ENCODE data around the gene LMNB1. TPM values are rescaled to one million over a fixed set of nuclear protein-coding genes. Genes with fewer than 3 reads are reported as not detected.

LMNB1 gene
- total and polyA plus RNA-seq, 4 donors: 1.1 to 8.9 (median 4.1) TPM

GRCh38 chr5:126878634-126879033 is 101.7 kb downstream of the LMNB1 start:
- Histone ChIP-seq H3K4me1 (ENCODE audit: control insufficient read depth in 1 of 2, insufficient read depth in 2 of 2, low read length in 2 of 2) (no peaks in the 10 kb centered on the region), H3K4me3 (ENCODE audit: low read length in 2 of 2) (no peak overlapping the region), H3K9me3 (ENCODE audit: control insufficient read depth, low read length) (no peaks in the 10 kb centered on the region), H3K36me3 (ENCODE audit: control insufficient read depth in 1 of 2, insufficient read depth in 2 of 2, low read length in 1 of 2) (no peaks in the 10 kb centered on the region), H3K27ac (ENCODE audit: low read depth in 1 of 2, low read length in 2 of 2) (no peak overlapping the region), H3K27me3 (ENCODE audit: control insufficient read depth in 1 of 2, insufficient read depth in 2 of 2, low read length in 1 of 2) (no peaks in the 10 kb centered on the region)
- ATAC-seq (ENCODE audit: low FRiP score): no peak
- WGBS, 2 donors: 97 to 98% methylated on average over 4 of the region's 4 CpGs
- intact Hi-C loops (cut with DNase I): no loop called here
- no peak for DNase-seq

DNA sequence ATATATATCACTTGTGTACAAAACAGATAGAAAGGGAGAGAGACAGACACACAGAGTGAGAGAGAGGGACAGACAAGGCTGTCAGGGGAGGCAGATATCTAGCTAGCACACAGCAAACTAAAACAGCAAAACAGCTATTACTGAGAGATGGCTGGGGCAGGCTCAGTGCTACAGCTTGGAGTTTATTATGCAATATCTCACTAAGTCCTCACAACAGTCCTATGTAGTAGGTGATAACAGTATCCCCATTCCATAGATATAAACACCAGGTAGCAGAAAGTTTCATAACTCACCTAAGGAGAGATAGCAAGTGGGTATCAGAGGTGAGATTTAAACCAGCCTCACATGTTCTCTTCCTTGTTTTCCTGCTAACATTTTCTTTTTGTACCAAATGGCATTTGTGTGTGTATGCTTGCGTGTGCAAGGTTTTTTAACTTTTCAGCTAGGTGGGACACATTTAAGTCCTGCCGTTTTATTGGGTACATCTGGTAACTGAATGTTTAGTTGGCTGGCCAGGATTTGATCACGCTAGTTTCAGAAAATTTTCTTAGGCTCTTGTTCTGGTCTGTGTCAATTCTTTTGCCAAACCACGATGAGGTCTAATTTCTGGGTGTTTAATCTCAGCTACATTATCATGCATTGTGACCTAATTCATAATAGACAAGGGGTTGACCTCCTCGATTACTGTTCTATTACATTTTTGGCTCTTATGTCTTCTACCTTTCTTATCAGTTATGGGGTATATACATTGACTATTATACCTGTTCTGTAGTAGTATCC is 105.1 kb downstream of the LMNB1 start:
- H3K27ac ChIP-seq (ENCODE audit: low read depth in 1 of 2, low read length in 2 of 2): no peak overlapping the region
- intact Hi-C loops (cut with DNase I): no loop called here
- no peaks in the 10 kb centered on the region for H3K27me3 ChIP-seq (ENCODE audit: control insufficient read depth in 1 of 2, insufficient read depth in 2 of 2, low read length in 1 of 2)
- no peaks in the 10 kb centered on the region for H3K4me1 ChIP-seq (ENCODE audit: control insufficient read depth in 1 of 2, insufficient read depth in 2 of 2, low read length in 2 of 2)
- H3K4me3 ChIP-seq (ENCODE audit: low read length in 2 of 2): no peak overlapping the region
- WGBS, 2 donors: 94 to 96% methylated on average over 5 of the region's 5 CpGs
- ATAC-seq (ENCODE audit: low FRiP score) (no peak), DNase-seq (no peak)
- no peaks in the 10 kb centered on the region for H3K36me3 ChIP-seq (ENCODE audit: control insufficient read depth in 1 of 2, insufficient read depth in 2 of 2, low read length in 1 of 2)
- H3K9me3 ChIP-seq (ENCODE audit: control insufficient read depth, low read length): no peaks in the 10 kb centered on the region

- Histone ChIP-seq H3K27me3 (ENCODE audit: control insufficient read depth in 1 of 2, insufficient read depth in 2 of 2, low read length in 1 of 2) (no peaks in the 10 kb centered on the region), H3K27ac (ENCODE audit: low read depth in 1 of 2, low read length in 2 of 2) (no peak overlapping the region), H3K4me3 (ENCODE audit: low read length in 2 of 2) (no peak overlapping the region), H3K4me1 (ENCODE audit: control insufficient read depth in 1 of 2, insufficient read depth in 2 of 2, low read length in 2 of 2) (no peaks in the 10 kb centered on the region), H3K36me3 (ENCODE audit: control insufficient read depth in 1 of 2, insufficient read depth in 2 of 2, low read length in 1 of 2) (no peaks in the 10 kb centered on the region), H3K9me3 (ENCODE audit: control insufficient read depth, low read length) (no peaks in the 10 kb centered on the region)
- WGBS, 2 donors: 72 to 81% methylated on average over 2 of the region's 2 CpGs
- ATAC-seq (ENCODE audit: low FRiP score): no peak
- DNase-seq: no peak
- intact Hi-C loops (cut with DNase I): no loop called here
Measured at GRCh38 chr5:126883564-126884245, 106.8 kb downstream of the LMNB1 start.

DNA sequence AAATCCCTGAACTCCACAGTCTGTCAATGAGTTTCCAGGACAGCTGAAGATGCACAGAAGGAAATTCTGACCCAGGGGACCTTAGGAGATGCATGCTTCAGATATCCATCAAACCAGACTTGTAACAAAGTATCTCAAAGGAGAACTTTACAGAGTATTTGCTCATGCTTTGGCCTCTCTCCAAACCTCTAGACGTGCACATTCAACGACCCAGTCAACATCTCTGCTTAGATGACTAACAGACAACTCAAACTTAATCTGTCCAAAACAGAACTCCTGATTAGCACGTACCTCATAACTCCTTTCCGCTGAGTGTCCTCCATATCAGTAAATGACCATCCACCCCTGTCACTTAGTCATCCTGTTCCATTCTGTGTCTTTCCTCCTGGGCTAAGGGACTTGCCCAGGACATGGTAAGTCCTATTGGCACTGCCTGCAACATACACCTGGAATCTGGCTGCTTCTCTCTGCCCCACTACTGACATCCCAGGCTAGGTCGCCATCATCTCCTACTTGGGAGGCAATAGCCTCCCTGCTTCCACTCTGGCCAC is 107.4 kb downstream of the LMNB1 start:
- peak; percentile 51 for ATAC-seq (ENCODE audit: low FRiP score)
- intact Hi-C loops (cut with DNase I): no loop called here

More for the DNA sequence above, 107.4 kb downstream of the LMNB1 start:
- Histone ChIP-seq H3K27me3 (ENCODE audit: control insufficient read depth in 1 of 2, insufficient read depth in 2 of 2, low read length in 1 of 2) (no peaks in the 10 kb centered on the region), H3K4me1 (ENCODE audit: control insufficient read depth in 1 of 2, insufficient read depth in 2 of 2, low read length in 2 of 2) (no peaks in the 10 kb centered on the region), H3K4me3 (ENCODE audit: low read length in 2 of 2) (no peak overlapping the region), H3K9me3 (ENCODE audit: control insufficient read depth, low read length) (no peaks in the 10 kb centered on the region), H3K36me3 (ENCODE audit: control insufficient read depth in 1 of 2, insufficient read depth in 2 of 2, low read length in 1 of 2) (no peaks in the 10 kb centered on the region), H3K27ac (ENCODE audit: low read depth in 1 of 2, low read length in 2 of 2) (no peak overlapping the region)
- no peak for DNase-seq
- 46 to 48% methylated on average over 5 of the region's 5 CpGs for WGBS, 2 donors

Other genes starting within 250 kb of the LMNB1 start
- gene ALDH7A1, start 181.9 kb upstream of the LMNB1 start, total RNA-seq: 10 to 100 TPM; 25.3 to 35.5 TPM
- gene ALDH7A1, start 181.9 kb upstream of the LMNB1 start, polyA plus RNA-seq: 10 to 100 TPM; 25.2 to 43.8 TPM
- gene PHAX, start 176.2 kb upstream of the LMNB1 start, total RNA-seq: 10 to 100 TPM; 30.3 to 32.0 TPM
- 10 to 100 TPM; 29.9 to 34.3 TPM for gene PHAX, start 176.2 kb upstream of the LMNB1 start, polyA plus RNA-seq